Bone marrow (tissue), 2 donors: ENCODE measurements around the gene COL8A2.

Source experiments
- DNase-seq, 2 donors: peaks; one replicate each; lab custom pipeline; 2025; lab: John Stamatoyannopoulos, UW

The COL8A2 gene

GRCh38 chr1:36157973-36158826 is 33.2 kb upstream of the COL8A2 start:
- DNase-seq = no peak

DNA sequence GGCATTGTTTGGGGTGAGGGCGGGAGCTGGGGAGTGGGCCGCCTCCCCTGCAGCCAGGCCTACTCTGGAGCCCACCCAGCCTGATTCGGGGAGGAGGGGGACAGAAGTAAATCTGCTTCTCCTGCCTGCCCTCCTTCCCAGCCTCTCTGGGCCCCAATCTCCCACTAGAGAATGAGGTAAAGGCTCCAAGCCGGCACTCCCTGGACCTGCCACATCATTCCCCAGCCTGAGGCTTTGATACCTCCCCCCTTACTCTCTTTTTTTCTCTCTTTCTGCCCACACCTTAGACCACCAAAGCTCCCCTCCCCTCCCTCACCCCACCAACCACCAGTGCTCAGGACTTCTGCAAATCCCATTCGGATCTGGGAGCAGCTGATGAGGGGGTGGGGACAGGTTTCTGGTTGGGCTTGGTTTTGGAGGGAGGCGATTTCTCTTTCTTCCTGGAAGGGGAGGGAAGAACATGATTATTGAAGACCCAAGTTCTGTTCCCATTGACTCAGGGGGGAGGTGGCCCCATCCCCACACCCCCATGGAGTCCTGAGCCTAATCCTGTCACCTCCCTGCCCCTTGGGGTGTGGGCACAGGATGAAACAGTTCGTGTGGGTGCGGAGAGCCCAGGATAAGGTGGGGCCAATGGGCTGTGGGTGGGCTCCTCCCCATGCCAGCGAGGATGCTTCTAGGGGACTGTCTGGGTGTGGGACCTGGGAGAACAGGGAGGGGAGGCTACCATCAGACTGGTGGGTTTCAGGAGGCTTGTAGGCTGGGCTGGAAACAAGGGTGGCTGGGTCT is 32.3 kb upstream of the COL8A2 start:
- no peak for DNase-seq

DNA sequence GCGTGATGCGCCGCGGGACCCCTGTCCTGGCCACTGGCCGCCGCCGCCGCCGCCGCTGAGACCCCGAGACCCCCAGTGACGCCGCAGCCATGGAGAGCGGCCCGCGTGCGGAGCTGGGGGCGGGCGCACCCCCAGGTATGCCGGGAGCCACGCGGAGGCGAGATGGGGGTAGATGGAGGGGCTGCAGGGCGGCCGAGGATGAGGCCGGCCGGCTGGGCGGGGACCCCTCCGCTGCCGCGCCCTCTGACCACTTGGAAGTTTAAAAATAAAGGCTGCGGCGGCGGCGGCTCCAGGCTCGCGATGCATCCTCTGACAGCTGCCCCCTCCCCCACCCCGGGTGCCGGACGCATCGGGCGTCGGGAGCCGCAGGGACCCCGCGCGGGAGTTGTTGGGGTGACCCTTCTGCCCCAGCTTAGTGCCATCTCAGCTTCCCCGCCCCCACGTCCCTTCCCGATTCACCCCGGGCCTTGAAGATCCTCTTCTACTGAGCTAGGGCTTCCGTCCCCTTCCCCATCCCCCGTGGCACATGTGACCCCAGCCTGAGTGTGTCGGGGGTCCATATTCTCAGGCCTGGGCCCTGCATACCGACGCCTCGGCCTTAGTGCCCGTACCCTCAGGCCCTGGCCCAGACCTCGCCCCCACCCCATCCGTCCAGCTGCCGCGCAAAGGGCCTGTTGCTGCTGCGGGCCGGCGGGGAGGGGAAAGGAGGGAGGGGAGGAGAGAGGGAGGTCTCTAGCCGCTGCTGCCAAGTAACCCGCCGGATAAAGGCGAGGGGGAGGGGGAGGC is 31.5 kb upstream of the COL8A2 start:
- DNase-seq = peak in 1 of 2 donors; percentile 52

DNA sequence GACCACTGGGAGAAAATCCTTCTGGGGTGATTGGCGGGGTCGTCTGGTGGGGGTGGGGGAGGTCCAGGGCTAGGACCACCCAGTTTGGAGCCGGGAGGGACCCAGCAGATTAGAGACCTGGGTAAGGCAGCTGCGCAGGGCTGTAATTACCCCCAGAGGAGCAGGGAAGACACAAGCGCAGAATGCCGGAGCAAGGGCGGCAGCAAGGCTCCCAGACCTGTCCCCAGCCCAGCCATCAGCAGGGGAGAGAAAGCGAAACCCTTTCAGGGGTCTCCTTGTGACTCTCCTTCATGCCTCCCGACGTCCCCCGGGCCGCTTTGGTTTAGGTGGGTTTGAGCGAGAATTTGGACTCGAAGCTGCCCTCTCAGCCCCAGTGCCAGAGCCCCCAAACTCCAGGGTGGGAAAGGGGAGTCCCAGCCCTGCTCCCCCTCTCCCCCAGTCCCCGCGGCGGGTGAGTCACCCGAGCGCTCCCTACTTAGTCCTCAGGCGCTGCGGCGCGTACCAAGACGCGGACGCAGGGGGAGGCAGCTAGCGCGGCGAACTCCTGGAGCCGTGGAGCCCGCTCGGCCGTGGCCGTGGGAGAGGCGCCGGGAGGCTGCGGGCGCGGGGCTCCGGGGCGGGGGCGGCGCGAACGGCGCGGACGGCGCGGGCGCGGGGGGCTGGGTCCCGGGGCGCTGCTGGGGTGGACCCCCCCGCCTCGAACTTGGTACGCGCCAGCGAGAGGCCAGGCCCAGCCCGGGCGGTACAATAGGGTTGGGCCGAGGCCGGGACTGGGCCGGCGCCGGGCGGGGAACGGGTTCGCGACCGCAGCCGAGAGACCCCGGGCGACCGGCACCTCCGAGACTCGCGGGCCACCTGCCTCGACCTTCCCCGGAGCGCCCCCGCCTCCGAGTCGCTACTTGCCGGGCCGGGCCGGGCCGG is 30.6 kb upstream of the COL8A2 start, which contains the start of gene MAP7D1:
Gene MAP7D1, plus strand, starts transcription at position 753 of the 921 bp plus-strand sequence. CDS start 258 bp downstream, outside the sequence.
- DNase-seq = peak; percentile 60 to 97

GRCh38 chr1:36154765-36155407 is 29.9 kb upstream of the COL8A2 start:
- DNase-seq = no peak

GRCh38 chr1:36154335-36154734 is 29.3 kb upstream of the COL8A2 start:
- DNase-seq = no peak

DNA sequence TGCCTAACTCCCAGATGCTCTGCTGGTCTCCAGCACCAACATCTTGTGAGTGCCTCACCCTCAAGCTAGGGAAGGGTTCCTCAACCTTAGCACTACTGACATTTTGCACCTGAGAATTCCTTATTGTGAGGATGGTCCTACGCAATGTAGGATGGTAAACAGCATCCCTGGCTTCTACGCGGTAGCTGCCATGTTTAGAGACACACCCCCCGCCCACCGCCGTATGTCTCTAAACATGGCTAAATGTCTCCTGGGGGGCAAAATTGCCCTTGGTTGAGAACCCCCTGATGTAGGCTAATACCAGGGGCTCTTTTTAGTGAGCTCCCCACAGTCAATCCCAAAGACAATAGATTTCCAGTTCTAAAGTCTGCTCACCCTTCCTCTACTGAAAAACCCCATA is 28.5 kb upstream of the COL8A2 start:
- no peak for DNase-seq

DNA sequence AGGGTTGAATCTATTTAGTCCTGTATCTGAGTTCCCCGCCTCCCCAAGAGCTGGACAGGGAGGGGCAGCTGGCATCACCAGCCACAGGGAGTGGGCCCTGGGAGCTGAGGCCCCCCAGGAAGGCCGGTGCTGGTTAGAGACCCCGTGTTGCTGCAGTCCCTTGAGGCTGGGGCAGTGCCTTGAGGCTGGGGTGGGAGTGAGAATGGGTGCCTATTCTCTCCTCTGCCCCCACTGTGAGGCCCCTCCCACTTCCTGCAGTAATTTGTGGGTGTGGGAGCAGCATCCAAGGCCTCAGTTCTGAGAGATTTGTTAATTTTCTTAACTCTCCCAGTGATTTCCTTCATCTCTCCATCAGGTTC is 26.8 kb upstream of the COL8A2 start:
- DNase-seq = no peak

- DNase-seq = no peak
Observed at GRCh38 chr1:36151134-36151844, 26.3 kb upstream of the COL8A2 start.

DNA sequence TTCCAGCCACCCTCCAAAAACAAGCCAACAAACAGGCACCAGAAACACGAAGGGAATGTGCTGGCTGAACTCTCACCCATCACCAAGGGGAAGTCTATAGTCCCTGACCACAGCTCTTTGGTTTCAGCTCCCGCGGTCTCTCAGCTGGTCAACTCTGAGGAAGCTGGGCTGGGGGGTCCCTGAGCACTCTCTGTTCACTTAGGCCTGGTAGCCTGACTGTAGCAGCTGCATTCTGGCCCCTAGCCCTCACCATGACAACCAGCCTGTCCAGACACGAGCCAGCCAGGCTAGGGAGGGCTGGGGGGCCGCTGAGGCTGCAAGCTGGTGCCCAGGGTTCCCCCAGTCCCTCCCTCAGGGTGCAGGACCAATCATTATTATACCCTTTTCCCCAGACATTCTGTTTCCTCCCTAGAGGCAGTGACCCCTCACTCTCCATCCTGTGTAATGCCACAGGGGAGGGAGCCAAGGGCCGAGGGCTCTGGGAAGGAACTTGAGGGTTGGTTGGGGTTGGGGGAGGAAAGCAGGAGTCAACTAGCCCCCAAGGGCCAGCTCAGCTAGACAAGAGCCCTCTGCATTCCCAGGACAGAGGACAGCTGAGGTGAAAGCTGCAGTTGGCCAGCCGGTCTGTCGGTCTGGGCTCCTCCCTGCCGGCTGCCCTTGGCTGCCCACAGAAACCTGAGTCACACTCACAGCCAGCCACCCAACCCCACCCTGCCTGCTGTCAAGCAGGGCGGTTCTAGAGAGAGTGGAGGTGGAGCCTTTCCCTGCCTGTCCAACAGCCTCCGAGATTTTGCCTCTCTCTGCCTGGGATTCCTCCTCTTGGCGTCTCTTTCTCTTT is 25.5 kb upstream of the COL8A2 start:
- DNase-seq = peak; percentile 51 to 61

DNA sequence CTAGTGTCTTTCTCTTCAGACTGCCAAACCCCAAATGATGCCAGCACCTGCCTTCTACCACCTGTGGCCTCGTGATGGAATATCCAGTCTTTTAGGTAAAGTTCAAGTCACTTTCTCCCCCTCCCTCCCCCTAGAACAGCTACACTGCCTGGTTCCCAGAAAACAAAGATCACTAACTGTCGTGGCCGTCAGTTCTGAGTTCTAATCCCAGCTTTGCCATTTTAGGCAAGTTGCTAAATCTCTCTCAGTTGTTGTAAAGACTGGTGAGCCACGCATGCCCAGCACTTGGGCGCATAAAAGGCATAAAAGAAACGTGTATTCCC is 24.9 kb upstream of the COL8A2 start:
- no peak for DNase-seq

DNA sequence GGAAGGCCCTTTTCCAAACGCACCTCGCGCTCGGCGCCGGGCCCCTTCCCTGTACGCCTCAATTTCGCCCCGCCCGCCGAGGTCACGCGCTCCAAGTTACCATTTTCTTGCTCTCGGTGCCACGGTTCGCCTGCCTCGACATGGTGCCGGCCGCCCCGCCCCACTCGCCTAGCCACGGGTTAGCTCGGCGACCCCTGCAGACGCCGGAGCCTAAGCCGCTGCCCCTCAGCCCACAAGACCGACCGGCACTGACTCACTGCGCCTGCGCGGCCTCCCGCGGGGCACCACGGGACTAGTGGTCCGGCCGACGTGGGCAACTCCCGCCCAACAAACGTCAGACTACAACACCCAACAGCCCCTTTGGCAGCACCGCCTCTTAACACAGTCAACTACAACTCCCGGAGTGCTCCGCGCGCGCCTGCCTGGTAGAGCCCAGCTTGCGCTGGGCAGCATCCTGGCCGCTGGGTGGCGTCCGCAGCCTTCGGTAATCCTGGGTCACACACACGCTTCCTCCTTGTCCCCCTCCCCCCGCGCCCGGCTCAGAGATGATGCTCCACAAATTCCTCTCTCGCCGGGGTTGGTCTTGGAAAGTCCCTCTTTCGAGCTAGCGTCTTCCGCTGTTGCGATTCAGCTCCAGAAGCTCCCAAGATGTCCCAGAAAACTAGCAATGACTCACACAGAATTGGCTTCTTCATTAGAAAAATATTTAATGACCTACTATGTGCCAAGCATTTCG is 24.4 kb upstream of the COL8A2 start, which contains the start of gene TRAPPC3:
Gene TRAPPC3, minus strand, starts transcription at position 250 of the 736 bp plus-strand sequence. Its CDS starts 108 bp downstream, at position 142.
- peak; percentile 94 to 100 for DNase-seq

DNA sequence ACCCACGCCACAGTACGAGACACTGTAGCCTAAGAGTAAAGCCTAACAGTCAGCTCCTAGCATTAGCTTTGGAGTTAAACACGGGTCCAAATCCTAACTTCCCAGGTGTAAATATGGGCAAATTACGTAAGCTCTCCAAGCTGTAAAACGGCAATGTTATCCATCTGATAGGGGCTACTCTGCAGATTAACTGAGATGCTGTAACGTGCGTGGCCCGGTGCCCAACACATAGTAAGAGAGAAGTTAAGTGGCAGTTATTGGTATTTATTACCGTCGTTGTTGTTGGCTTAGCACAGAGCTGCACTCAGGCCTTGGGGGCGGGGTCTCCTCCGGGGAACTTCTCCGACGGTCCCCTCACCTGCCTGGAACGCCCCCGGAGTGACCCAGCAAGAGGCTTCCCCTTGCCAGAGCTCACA is 23.8 kb upstream of the COL8A2 start:
- no peak for DNase-seq

DNA sequence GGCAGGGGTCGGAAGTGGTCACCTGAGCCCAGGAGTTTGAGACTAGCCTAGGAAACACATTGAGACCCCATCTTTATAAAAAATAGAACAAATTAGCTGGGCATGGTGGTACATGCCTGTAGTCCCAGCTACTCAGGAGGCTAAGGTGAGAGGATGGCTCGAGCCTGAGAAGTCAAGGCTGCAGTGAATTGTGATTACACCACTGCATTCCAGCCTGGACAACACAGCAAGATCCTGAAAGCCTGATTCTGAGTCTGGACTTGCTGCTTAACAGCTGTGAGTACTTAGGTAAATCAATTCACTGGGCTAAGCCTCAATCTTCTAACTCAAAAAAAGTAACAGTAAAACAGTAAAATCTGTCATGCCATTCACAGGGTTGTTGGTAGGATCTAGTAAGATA is 19.4 kb upstream of the COL8A2 start:
- DNase-seq = no peak

DNA sequence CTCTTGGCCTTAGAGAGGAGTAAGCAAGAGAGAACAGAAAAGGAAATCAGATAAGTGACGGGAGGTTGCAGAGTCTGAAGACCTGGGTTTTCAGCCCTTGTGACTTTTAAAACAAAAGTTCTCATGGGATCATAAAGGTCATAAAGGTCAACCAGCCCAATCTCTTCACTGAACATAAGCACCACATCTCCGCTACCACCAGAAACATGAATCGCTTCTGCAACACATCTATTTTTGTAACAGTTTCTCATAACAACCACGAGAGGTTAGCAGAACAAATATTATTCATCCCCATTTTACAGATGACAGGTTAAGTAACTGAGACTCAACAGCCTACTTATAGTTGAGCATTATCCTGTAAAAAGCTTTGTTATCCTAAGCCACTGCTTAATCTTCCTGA is 18.4 kb upstream of the COL8A2 start:
- DNase-seq = no peak

GRCh38 chr1:36142121-36142520 is 17.1 kb upstream of the COL8A2 start:
- DNase-seq = no peak

- no peak for DNase-seq
Observed at GRCh38 chr1:36139521-36139920, 14.5 kb upstream of the COL8A2 start.

GRCh38 chr1:36137776-36138175 is 12.8 kb upstream of the COL8A2 start:
- no peak for DNase-seq
